Activated B cell treated with CpG ODN at 0.5 μM for 24 hours (primary cell): ENCODE results near the gene RSBN1. TPM values are rescaled to one million over a fixed set of nuclear protein-coding genes. Genes with fewer than 3 reads are reported as not detected.
A peak's percentile ranks its signal among the peaks of the same experiment; 100 is the strongest.

ENCODE experiments used
- ATAC-seq: fragments of 200-7000 bp; cut with Tn5 transposase; one replicate; pipeline ENCODE4 v1.10.0; 2021; ENCODE audit warnings: low read depth, mild to moderate bottlenecking, moderate library complexity
- CTCF ChIA-PET: fragments of 350-600 bp; sonication (Branson Sonifier 250); formaldehyde crosslinking; loops from one replicate; lab custom pipeline; 2021; ENCODE audit warnings: antibody characterized with exemption; lab: Charles Lee
- POLR2A ChIA-PET: fragments of 350-600 bp; sonication (Branson Sonifier 250); formaldehyde crosslinking; loops from one replicate; lab custom pipeline; 2021; ENCODE audit warnings: antibody characterized with exemption; lab: Charles Lee
- DNase-seq: peaks from one replicate; pipeline ENCODE4 v3.0.0; 2022
- H3K27ac Mint-ChIP-seq: one replicate; pipeline ENCODE4 v1.8.0; 2020; ENCODE audit warnings: mixed read lengths
- H3K27me3 Mint-ChIP-seq: one replicate; pipeline ENCODE4 v1.8.0; 2021; ENCODE audit warnings: mixed read lengths
- H3K36me3 Mint-ChIP-seq: one replicate; pipeline ENCODE4 v1.8.0; 2021; ENCODE audit warnings: low read depth, mixed read lengths
- H3K4me1 Mint-ChIP-seq: one replicate; pipeline ENCODE4 v1.8.0; 2021; ENCODE audit warnings: mixed read lengths
- H3K4me3 Mint-ChIP-seq: one replicate; pipeline ENCODE4 v1.8.0; 2020; ENCODE audit warnings: mild to moderate bottlenecking, mixed read lengths
- H3K9me3 Mint-ChIP-seq: one replicate; pipeline ENCODE4 v1.8.0; 2020; ENCODE audit warnings: mixed read lengths
- intact Hi-C: fragments of 100-400 bp; cut with micrococcal nuclease; formaldehyde crosslinking; loops from one replicate; pipeline ENCODE4 v1.15.1; 2024
- total RNA-seq: library from RNA; stranded (reverse); gene quantifications from 2 replicates; pipeline ENCODE4 v1.2.3, GENCODE V29; 2022
- TF ChIP-seq, protein P1 (sequence below): fragments of 200-600 bp; IDR thresholded peaks from one replicate; pipeline ENCODE4 v1.8.0; 2022; ENCODE audit warnings: antibody characterized with exemption, mild to moderate bottlenecking

The RSBN1 gene
- total RNA-seq, 1 donor from 2014 or later: 29.1 TPM

DNA sequence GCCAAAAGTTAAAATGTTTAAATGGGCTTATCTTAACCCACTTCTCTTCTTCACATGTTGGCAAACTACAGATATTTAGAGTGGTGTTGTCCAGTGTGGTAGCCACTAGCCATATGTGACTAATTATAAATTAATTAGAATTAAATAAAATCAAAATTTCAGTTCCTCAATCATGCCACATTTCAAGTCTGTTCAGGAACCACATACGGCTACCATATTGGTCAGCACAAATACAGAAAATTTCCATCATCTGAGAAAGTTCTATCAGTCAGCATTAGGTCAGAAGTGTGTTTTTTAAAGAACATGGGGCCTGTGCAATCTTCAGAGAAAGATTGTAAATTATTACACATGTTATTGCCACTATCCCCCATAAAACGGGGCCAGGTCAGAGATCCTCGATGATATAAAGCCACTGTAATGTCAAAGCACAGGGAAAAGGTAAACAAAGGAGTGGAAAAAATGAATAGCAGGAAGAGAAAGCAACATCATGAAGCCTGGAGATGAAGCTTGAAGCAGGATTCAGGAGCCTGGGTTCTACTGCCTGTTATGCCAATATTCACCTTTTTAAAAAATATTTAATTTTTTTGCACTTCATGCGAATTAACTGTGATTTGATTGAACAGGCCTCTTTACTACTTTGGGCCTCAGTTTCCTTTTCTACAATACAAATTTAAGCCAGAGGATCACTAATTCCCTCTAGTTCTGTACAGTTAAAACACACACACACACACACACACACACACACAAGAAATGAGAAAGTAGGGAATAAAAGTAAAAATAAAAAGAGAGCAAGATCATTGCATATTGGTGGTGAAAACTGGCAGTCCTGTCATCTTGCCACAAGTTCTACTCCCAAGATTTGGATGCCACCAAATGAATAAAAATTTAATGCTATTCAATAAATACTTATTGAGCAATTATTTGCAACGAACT lies 2.3 kb downstream of the RSBN1 start:
- H3K27me3 Mint-ChIP-seq: no peaks in the 10 kb centered on the region
- TF ChIP-seq, protein P1, sequence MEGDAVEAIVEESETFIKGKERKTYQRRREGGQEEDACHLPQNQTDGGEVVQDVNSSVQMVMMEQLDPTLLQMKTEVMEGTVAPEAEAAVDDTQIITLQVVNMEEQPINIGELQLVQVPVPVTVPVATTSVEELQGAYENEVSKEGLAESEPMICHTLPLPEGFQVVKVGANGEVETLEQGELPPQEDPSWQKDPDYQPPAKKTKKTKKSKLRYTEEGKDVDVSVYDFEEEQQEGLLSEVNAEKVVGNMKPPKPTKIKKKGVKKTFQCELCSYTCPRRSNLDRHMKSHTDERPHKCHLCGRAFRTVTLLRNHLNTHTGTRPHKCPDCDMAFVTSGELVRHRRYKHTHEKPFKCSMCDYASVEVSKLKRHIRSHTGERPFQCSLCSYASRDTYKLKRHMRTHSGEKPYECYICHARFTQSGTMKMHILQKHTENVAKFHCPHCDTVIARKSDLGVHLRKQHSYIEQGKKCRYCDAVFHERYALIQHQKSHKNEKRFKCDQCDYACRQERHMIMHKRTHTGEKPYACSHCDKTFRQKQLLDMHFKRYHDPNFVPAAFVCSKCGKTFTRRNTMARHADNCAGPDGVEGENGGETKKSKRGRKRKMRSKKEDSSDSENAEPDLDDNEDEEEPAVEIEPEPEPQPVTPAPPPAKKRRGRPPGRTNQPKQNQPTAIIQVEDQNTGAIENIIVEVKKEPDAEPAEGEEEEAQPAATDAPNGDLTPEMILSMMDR: no peak
- POLR2A ChIA-PET: no interaction called here
- DNase-seq (no peak), ATAC-seq (no peak)
- H3K36me3 Mint-ChIP-seq: peaks cover 27% of the 10 kb centered on the region
- H3K27ac Mint-ChIP-seq: no peak overlapping the region
- CTCF ChIA-PET: no interaction called here
- H3K9me3 Mint-ChIP-seq: no peaks in the 10 kb centered on the region
- intact Hi-C loops: loop anchor here (2.0 to 5.0 kb wide), 5 partner anchors 13 to 1093 kb away; partner anchors contain the start of genes BCAS2, MAGI3, NRAS and PPM1J
- H3K4me3 Mint-ChIP-seq: peak overlapping the region; percentile 46
- H3K4me1 Mint-ChIP-seq: peaks cover 58% of the 10 kb centered on the region

DNA sequence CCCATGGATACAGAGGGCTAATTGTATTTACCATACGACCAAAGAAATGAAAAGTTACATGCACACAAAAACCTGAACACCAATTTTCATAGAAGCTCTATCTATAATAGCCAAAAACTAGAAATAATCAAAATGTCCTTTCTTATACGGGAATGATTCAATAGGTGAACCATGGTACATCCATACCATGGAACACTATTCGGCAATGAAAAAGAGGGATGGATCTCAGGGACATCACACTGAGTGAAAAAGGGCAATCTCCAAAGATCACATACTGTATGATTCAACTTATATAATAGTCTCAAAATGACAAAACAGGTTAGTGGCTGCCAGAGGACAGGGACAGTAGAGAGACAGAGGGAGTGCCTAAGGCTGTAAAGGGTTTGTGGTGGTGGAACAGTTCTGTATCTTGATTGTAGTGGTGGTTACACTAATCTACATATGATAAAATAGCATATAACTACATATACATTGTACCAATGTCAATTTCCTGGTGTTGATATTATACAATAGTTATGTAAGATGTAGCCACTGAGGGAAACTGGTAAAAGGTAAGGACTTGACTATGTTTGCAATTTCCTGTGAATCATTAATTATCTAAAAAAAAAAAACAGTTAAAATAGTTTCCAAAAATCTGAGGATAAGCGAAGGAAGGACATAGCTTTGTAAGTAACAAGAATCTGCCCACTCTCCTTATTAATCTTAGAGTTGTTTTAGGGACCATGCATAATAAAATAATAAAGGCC lies 3.7 kb downstream of the RSBN1 start:
- DNase-seq (no peak), ATAC-seq (no peak)
- Mint-ChIP-seq H3K4me3 (no peak overlapping the region), H3K27me3 (no peaks in the 10 kb centered on the region), H3K4me1 (peaks cover 67% of the 10 kb centered on the region), H3K9me3 (no peaks in the 10 kb centered on the region), H3K27ac (no peak overlapping the region), H3K36me3 (peaks cover 27% of the 10 kb centered on the region)
- TF ChIP-seq, protein P1: no peak
- ChIA-PET POLR2A (no interaction called here), CTCF (no interaction called here)
- intact Hi-C loops: no loop called here

DNA sequence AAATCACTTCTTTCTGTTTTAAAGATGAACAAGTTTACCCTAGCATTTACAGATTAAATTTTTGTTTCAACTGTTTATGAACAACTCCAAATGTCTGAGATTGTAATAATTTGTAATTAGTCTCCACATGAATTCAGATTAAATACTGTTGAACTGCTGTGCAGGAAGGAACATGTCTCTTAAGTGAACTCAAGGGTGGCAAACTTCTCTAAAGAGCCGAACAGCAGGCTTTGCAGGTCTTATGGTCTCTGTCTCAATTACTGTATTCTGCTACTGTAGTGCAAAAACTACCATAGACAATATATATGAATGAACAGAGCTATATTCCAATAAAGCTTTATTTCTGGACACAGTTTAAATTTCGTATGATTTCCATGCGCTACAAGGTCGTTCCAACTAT lies 6.6 kb downstream of the RSBN1 start:
- intact Hi-C loops: no loop called here
- TF ChIP-seq, protein P1: no peak
- ATAC-seq (no peak), DNase-seq (no peak)
- no peak overlapping the region for H3K27ac Mint-ChIP-seq
- no peaks in the 10 kb centered on the region for H3K9me3 Mint-ChIP-seq
- H3K4me1 Mint-ChIP-seq: peaks cover 67% of the 10 kb centered on the region
- H3K36me3 Mint-ChIP-seq: peaks cover 25% of the 10 kb centered on the region
- POLR2A ChIA-PET: no interaction called here
- no peak overlapping the region for H3K4me3 Mint-ChIP-seq
- CTCF ChIA-PET: no interaction called here
- H3K27me3 Mint-ChIP-seq: no peaks in the 10 kb centered on the region

DNA sequence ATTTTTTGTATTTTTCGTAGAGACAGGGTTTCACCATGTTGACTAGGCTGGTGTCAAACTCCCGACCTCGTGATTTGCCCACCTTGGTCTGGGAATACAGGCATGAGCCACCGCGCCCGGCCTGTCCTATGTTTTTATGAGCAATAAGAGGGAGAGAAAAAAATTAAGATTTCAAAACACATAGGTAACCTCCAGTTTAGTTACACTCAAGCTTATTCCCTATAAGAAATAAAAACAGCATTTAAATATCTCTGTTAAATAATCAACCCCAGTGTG lies 7.1 kb downstream of the RSBN1 start:
- ATAC-seq (no peak), DNase-seq (no peak)
- TF ChIP-seq, protein P1: no peak
- Mint-ChIP-seq H3K4me1 (peaks cover 68% of the 10 kb centered on the region), H3K27me3 (no peaks in the 10 kb centered on the region), H3K27ac (no peak overlapping the region), H3K4me3 (no peak overlapping the region), H3K9me3 (no peaks in the 10 kb centered on the region), H3K36me3 (peaks cover 25% of the 10 kb centered on the region)
- CTCF ChIA-PET: no interaction called here
- intact Hi-C loops: no loop called here
- POLR2A ChIA-PET: no interaction called here
